ENCODE measurements around the gene ABCG4.
"Not testable (repeated sequence)": the region's sequence is repeated elsewhere in the genome, so short reads cannot be mapped to it uniquely, and the experiment has no call there.

The ABCG4 gene

DNA sequence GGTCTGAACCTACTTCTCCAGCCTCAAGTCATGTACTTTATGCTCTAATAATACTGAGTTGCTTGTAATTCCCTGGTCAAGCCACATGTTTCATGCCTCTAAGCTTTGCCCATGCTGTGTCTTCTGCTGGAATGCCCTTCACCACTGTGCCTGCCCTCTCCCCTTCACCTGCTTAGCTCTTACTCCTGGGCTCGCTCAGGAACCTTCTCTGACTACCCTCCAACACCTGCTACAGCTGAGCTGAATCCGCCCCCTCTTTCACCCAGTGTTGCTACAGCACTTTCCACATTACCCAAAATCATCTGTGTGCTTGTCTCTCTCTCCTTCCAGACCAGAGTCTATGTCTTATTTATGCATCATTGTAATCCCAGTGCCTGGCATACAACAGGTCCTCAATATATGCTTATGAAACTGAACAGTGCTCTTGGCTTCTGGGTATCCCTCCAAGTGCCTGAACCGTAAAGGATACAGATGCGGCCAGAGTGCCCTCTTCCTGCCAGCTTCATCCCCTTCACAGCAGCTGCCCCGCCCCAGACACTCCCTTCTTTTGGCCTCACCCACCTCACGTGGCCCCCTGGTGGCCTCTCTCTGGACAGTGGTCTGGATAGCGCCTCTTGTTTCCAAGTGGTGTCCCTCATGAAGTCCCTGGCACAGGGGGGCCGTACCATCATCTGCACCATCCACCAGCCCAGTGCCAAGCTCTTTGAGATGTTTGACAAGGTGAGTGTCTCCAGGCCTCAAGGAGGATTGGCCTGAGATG, 7.1 kb downstream of the ABCG4 start:
- DNase-seq = no peak

GRCh38 chr11:119156496-119156895, 7.6 kb downstream of the ABCG4 start:
- no peak for DNase-seq

DNA sequence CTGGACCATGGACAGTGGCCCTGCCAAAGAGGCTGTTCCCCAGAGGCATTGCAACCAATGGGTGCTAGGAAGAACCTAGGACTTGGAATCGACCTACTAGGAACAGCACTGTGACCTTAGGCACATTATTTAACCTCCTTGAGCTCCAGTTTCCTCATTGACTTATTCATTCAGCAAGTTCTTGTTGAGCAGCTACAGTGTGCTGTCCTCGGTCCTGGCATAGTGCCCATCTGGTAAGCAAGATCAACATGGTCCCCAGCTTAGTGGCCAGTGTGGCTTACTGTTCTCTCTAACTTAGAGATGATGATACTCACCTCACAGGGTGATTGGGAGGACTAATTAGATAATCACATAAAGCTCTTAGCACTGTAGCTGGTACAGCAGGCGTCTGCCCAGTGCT, 8.2 kb downstream of the ABCG4 start:
- DNase-seq = no peak

DNA sequence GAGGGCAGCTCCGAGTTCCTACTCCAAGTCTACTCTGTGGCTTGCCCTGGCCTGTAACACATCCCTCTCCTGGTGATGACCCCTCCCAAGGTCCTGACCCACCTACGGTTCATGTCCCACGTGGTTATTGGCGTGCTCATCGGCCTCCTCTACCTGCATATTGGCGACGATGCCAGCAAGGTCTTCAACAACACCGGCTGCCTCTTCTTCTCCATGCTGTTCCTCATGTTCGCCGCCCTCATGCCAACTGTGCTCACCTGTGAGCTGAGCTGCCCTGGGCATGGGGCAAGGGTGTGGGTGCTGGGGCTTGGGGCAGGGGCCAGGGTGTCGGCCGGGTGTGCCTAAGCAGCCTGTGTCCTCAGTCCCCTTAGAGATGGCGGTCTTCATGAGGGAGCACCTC, 9.6 kb downstream of the ABCG4 start:
- no peak for DNase-seq

GRCh38 chr11:119160151-119160550, 11.3 kb downstream of the ABCG4 start:
- DNase-seq = no peak

DNA sequence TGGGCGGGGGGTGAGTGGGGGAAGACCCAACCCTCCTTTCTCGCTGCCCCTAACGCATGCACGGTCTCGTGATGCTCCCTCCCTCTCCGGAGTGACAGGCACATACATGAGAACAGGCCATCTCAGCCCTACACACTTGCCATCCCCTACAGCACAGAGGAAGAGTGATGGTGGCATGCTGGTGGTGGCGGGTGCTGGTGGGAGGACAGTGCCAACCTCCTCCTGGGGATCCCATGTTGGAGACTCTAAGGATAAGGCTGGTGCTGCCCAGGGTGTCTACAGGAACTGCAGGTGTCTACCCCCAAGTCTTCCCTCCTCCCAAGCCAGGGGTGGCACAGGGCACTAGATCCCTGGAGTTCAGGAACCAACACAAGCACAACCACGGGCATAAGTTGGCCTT, 13.0 kb downstream of the ABCG4 start:
- DNase-seq = no peak

DNA sequence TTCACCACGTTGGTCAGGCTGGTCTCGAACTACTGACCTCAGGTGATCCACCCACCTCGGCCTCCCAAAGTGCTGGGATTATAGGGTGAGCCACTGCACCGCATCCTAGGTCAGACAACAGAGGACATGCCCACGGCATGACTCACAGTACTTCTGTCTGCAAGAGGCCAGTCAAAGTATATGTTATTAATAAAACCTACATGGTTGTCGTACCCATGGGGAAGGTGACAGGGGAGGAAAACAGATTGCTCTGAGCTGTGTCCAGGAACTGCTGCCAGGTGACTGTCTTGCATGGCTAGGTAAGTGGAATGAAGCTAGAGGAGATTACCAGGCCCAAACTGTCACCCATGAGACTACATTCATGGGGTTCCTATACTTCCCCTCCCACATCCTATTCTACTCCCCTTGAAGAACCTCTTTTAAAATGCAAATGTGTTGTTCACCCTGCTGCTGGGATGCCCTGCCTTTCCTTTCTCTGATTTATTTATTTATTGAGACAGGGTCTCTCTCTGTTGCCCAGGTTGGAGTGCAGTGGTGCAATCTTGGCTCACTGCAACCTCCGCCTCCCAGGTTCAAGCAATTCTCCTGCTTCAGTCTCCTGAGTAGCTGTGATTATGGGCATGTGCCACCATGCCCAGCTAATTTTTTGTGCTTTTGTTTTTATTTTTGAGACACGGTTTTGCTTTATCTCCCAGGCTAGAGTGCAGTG, 17.7 kb downstream of the ABCG4 start:
- DNase-seq = no peak

DNA sequence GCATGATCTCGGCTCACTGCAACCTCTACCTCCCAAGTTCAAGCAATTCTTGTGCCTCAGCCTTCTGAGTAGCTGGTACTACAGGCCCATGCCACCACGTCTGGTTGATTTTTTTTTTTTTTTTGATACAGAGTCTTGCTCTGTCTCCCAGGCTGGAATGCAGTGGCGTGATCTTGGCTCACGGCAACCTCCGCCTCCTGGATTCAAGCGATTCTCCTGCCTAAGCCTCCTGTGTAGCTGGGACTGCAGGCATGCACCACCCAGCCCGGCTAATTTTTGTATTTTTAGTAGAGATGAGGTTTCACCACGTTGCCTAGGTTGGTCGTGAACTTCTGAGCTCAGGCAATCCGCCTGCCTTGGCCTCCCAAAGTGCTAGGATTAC, 18.2 kb downstream of the ABCG4 start:
- not testable (repeated sequence) for DNase-seq

- DNase-seq = no peak
These were observed 19.1 kb downstream of the ABCG4 start for GRCh38 chr11:119167933-119168332.

GRCh38 chr11:119168471-119169281, 19.8 kb downstream of the ABCG4 start, which contains the start of gene NLRX1:
NLRX1 (plus strand) TSS chr11:119168725; CDS start chr11:119171404, 2,679 bp downstream.
- peak; percentile 75 for DNase-seq

DNA sequence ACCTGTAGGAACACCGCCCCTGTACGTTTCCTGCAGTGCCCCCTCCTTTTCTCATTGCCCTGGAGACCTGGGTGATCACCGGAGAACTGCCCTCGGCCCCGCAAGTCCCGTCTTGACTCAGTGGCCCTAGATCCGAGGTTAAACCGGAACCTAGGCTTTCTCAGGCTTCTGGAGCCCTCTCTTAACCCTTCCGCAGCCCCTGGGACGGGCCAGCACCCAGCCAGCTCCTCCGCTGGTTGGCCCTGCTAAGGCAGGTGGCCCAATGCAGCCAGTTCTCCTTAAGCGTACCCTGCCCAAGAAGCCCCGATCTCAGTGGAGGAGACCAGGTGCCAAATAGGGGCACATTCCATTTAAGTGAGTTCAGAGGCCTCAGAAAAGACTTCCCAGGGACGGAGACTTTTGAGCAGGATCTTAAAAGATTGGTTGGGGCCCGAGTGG, 20.4 kb downstream of the ABCG4 start:
- no peak for DNase-seq

DNA sequence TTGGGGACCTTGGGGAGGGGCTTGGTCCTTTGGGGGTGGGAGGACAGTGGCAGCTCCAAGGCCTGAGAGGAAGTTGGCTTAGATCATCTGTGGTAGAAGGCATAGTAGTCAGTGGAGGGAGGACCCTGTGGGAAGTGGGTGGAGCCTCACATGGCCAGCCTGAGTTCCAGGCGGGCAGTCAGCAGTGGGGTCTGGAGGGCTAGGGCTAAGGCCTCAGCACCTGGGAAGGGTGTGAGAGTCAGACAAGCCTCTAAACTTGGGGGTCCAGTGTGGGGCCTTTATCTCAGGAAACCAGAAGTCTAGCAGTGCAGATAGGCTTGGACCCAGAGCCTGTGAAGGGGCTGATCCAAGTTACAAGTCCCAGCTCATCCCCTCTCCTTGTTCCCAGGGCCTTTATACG, 23.7 kb downstream of the ABCG4 start:
- DNase-seq = no peak

DNA sequence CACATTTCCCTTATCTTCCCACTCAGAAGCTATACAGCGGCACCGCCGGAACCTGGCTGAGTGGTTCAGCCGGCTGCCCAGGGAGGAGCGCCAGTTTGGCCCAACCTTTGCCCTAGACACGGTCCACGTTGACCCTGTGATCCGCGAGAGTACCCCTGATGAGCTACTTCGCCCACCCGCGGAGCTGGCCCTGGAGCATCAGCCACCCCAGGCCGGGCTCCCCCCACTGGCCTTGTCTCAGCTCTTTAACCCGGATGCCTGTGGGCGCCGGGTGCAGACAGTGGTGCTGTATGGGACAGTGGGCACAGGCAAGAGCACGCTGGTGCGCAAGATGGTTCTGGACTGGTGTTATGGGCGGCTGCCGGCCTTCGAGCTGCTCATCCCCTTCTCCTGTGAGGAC, 24.6 kb downstream of the ABCG4 start:
- DNase-seq = no peak

GRCh38 chr11:119175493-119176077, 26.7 kb downstream of the ABCG4 start:
- no peak for DNase-seq

- no peak for DNase-seq
These were observed 29.4 kb downstream of the ABCG4 start for GRCh38 chr11:119178166-119178680.

DNA sequence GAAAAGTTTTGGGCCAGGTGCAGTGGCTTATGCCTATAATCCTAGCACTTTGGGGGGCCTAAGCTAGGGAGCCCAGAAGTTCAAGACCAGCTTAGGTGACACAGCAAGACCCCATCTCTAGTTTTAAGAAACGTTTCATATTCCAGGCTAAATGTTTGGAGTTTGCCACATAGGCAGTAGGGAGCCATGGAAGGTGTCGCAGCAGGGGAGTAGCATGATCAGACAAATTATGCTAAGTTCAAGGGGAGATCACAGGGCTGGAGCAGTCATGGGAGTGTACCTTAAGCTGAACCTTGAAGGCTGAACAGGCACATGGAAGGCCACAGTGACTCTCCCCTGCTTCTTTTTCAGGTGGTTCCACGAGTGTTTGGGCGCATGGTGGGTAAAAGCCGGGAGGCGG, 30.5 kb downstream of the ABCG4 start:
- no peak for DNase-seq

GRCh38 chr11:119179983-119180382, 31.1 kb downstream of the ABCG4 start:
- DNase-seq = peak; percentile 81

DNA sequence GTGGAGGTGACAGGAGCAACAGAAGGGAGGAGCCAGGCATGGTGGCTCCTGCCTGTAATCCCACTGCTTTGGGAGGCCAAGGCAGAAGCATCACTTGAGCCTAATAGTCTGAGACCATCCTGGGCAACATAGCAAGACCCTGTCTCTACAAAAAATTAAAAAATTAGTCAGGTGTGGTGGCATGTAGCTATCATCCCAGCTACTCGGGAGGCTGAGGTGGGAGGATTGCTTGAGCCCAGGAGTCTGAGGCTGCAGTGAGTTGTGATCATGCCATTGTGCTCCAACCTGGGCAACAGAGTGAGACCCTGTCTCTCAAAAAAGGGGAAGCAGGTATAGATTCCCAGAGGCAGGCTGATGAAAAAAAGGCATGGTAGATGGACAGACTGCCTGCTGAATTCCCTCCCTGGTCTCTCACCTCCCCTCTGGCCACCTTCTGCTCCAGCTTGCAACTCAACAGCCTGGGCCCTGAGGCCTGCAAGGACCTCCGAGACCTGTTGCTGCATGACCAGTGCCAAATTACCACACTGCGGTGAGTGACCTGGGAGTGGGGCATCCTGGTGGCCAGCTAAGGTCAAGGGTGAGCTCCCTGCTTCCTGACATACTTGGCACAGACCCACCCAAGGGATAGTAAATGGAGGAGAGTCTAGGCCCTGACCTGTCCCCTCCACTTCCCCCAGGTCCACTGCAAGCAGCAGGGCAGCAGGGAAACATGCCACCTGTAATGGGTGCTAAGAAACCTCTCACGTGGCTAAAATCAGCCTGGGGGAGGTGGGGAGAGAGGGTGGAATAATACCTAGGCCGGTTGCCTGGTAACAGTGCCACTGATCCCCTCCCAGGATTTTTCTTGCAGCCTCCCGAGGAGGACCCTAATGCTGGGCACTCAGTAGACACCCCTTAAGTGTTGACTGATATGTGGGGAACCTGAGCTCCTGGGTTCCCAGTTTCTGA, 32.2 kb downstream of the ABCG4 start:
- no peak for DNase-seq

- peak; percentile 35 for DNase-seq
These were observed 33.0 kb downstream of the ABCG4 start for GRCh38 chr11:119181677-119182412.

GRCh38 chr11:119184399-119184798, 35.5 kb downstream of the ABCG4 start:
- not testable (repeated sequence) for DNase-seq
